ENCODE measurements around the gene USP7.

The USP7 gene

GRCh38 chr16:8951447-8952280 is 12.0 kb downstream of the USP7 start:
- no peak for DNase-seq

DNA sequence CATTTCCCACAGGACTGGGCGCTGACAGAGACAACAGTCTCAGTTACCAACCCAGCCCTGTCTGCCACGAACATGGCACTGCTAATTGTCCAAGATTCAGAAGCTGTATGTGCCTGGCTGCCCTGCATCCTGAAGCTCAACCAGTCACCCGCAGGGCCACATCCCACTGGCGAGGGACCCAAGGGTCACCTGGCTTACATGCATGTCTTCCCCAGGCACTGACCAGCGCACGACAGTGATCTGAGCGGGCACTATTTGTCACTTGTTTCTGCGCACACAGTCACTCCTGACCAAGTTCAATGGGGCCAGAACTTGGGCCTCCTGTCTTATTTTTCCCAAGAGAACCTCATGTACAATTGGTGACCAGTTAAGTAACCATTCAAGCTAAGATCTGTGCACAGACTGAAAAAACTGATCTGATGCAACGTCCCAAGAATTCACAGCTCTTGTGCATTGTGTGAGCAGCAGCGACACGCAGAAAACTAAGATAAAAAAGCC is 13.1 kb downstream of the USP7 start:
- DNase-seq = no peak

GRCh38 chr16:8949536-8950418 is 13.9 kb downstream of the USP7 start:
- no peak for DNase-seq

DNA sequence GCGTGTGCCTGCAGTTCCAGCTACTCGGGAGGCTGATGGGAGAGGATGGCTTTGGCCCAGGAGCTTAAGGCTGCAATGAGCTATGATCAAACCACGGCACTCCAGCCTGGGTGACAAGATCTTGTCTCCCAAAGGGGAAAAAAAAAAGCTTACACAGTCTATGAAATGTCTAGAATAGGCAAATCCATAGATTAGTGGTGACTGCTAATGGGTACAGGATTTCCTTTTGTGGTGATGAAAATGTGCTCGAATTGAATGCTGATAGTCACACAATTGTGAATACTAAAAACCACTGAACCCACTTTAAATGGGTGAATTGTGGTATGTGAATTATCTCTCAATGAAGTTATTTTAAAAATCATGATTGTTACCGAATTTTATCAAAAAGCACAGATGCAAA is 14.9 kb downstream of the USP7 start:
- DNase-seq = no peak

- no peak for DNase-seq
These were observed 15.6 kb downstream of the USP7 start for GRCh38 chr16:8948069-8948593.

DNA sequence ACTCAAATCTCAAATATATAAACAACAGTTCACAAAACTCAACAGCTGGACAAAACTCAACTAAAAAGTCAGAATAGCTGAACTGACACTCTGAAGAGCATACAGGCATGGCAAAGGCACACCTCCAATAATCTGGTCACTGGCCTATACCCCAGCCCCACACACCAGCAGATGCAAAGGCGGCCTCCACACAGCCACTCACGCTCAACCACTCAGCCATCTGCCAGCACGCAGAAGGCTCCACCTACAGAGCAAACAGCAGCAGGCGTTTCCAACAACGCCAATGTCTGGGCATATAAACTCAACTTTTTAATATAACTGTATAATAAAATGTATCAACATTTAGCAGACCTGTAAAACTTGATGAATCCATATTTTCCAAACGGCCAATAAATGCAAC is 17.2 kb downstream of the USP7 start:
- no peak for DNase-seq

DNA sequence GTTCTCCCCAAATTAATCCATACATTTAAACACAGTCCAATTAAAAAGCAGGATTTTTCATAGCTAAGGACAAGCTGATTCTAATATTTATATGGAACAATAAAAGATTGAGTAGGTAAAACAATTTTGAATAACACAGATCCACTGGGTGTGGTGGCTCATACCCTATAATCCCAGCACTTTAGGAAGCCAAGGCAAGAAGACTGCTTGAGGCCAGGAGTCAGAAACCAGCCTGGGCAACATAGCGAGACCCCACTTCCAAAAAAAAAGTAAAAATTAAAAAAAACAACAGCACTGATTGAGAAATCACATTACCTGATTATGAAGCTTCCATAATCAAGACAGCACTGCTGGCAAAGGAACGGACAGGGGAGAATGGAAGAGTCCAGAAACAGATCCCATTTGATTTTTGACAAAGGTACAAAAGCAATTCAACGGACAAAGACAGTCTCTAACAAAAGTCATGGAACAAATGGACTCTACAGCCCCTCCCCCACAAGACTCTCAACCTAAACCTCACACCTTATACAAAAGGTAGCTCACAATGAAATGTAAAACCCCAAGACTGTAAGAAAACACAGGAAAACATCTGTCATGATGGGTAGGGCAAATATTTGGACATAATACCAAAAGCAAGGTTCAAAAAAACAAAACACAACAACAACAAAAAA is 17.9 kb downstream of the USP7 start:
- DNase-seq = no peak

- DNase-seq = no peak
These were observed 19.5 kb downstream of the USP7 start for GRCh38 chr16:8943966-8944759.

- DNase-seq = no peak
These were observed 20.5 kb downstream of the USP7 start for GRCh38 chr16:8943001-8943763.

- no peak for DNase-seq
These were observed 21.9 kb downstream of the USP7 start for GRCh38 chr16:8941718-8942344.

DNA sequence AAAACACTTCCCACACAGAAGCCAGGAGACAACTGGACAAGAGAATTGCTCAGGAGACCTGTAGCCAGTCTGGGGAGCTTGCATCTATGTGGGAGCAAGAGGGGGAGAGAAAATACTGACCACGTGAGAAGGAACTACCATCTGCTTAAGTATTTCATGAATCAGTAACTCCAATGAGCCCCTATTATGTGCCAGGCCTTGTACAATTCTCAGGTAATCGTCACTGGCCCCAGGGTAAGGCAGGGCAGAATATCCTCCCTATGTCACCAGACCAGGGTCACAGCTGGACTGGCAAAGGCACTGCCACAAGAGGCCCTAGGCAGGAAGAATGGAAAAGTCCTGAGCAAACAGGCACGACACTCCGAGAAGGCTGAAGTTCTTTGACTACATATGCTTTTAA is 25.9 kb downstream of the USP7 start:
- no peak for DNase-seq

DNA sequence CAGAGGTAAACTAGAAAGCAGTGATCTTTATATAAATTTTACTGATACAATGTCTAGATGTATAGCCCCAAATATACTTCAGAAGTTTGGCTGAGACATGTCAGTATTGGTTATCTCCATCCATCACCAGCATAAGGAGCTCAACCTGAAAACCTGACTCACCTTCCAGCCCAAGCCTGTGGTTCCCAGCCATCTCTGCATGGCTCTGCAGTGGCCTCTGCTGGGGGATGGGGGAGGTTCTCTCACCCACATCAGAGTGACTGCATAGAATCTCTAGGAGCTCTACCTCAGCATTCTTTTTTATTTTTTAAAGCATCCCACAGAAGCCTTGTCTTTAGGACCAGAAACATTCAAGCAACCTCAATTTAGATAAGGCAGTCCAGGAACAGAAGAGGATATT is 27.3 kb downstream of the USP7 start:
- peak; percentile 67 for DNase-seq

GRCh38 chr16:8935989-8936388 is 27.7 kb downstream of the USP7 start:
- no peak for DNase-seq

- DNase-seq = no peak
These were observed 29.1 kb downstream of the USP7 start for GRCh38 chr16:8934601-8935000.

DNA sequence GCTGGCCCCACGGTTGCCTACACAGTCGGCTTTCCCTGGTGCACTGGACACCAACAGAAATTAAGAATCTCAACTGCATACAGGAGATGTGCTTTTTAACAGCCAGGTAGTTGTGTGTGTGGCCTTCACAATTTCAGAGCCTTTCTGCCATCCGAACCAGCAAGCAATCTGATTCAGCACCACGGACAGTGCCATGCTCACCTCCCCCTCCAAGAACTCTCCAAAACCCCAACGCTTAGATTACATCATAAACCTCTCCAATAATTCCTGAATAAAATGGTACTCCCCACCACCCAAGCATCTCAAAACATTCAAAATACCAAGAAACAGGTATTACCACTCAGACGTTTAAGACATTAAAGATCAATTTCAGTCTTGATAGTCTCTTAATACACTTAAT is 31.8 kb downstream of the USP7 start:
- no peak for DNase-seq

DNA sequence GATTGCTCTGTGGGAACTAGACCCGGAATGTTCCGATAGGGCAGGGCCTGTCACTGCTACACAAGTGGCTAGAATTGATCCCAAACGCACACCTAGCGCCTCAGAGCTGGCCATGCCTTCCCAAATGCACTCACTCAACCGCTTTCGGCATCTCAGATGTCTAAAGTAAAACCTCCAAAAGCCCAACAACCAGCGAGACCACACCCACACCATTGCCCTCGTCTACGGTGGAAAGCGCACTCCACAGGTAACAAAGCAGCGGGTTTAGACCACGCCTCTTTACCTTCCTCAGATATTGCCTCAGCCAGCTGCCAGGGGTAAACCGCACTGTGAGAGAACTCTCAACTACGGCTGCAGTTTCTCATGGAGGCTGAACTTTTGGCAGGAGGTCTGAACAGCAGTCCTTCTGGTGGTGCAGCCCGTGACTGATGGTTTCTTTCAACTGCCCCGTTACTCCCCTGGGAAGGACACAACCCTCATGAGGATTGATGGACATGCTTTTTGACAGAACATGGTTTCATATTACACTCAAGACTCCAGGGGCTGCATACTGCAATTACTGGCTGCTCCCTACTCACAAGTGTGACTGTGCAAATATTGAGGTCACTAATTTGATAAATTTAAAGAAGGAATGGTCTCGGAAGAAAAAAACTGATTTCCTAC is 34.5 kb downstream of the USP7 start:
- DNase-seq = no peak

GRCh38 chr16:8928467-8928957 is 35.2 kb downstream of the USP7 start:
- DNase-seq = no peak

DNA sequence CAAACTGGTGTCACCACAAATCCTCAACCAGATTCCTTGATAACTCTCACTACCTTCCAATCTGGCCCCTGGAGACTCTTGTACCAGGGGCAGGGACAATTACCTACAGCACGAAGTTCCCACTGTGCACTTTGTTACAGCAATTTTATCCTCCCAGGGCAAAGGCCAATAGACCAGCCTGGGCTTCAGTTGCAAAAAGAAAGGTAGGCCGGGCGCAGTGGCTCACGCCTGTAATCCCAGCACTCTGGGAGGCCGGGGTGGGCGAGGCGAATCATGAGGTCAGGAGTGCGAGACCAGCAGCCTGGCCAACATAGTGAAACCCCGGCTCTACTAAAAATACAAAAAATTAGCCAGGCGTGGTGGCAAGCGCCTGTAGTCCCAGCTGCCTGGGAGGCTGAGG is 36.9 kb downstream of the USP7 start:
- DNase-seq = no peak

- DNase-seq = no peak
These were observed 38.3 kb downstream of the USP7 start for GRCh38 chr16:8925455-8925854.

GRCh38 chr16:8924214-8924613 is 39.5 kb downstream of the USP7 start:
- DNase-seq = no peak

Measured in NK-92 treated with Interleukin-12 subunit alpha and Interleukin-12 subunit beta, amount 100 ng/mL, for 24 hours (cell line).